SKM-1 (cell line): ENCODE measurements around the gene ARMC12.

Experiments used
- DNase-seq: peaks from one replicate; lab custom pipeline; 2025; ENCODE audit not compliant: unreplicated experiment; lab: John Stamatoyannopoulos, UW

The ARMC12 gene

GRCh38 chr6:35718375-35718736 is 18.5 kb upstream of the ARMC12 start:
- DNase-seq = no peak

- DNase-seq = no peak
Measured at GRCh38 chr6:35718911-35719381, 17.9 kb upstream of the ARMC12 start.

- DNase-seq = no peak
Measured at GRCh38 chr6:35719404-35719829, 17.4 kb upstream of the ARMC12 start.

- DNase-seq = peak; percentile 41
Measured at GRCh38 chr6:35719830-35720733, 16.8 kb upstream of the ARMC12 start.

GRCh38 chr6:35722121-35722761 is 14.6 kb upstream of the ARMC12 start:
- DNase-seq = no peak

- DNase-seq = no peak
Measured at GRCh38 chr6:35723587-35723986, 13.2 kb upstream of the ARMC12 start.

GRCh38 chr6:35724059-35724458 is 12.8 kb upstream of the ARMC12 start:
- no peak for DNase-seq

GRCh38 chr6:35724471-35724870 is 12.4 kb upstream of the ARMC12 start:
- DNase-seq = no peak

GRCh38 chr6:35725081-35725708 is 11.6 kb upstream of the ARMC12 start:
- no peak for DNase-seq

- DNase-seq = peak; percentile 38
Measured at GRCh38 chr6:35725721-35726438, 11.0 kb upstream of the ARMC12 start.

GRCh38 chr6:35727231-35727934 is 9.4 kb upstream of the ARMC12 start:
- no peak for DNase-seq

GRCh38 chr6:35727935-35728682 is 8.7 kb upstream of the ARMC12 start:
- DNase-seq = peak; percentile 65

GRCh38 chr6:35728683-35729678 is 7.9 kb upstream of the ARMC12 start:
- DNase-seq = peak; percentile 36

- DNase-seq = no peak
Measured at GRCh38 chr6:35729722-35730121, 7.1 kb upstream of the ARMC12 start.

GRCh38 chr6:35730745-35731413 is 6.0 kb upstream of the ARMC12 start:
- DNase-seq = no peak

- DNase-seq = peak; percentile 61
Measured at GRCh38 chr6:35731414-35731735, 5.5 kb upstream of the ARMC12 start.

GRCh38 chr6:35731736-35732532 is 4.9 kb upstream of the ARMC12 start:
- peak; percentile 83 for DNase-seq
